Right lobe of liver (tissue), 4 donors: ENCODE data around the gene EIF2B2.

ENCODE experiments used
- CTCF ChIP-seq, 4 donors: fragments of 200-600 bp in 3 of 4; fragments of 450-650 bp in 1 of 4; IDR thresholded peaks; one replicate each; pipeline versions ENCODE4 v1.5.1 to v1.8.0; 2016 to 2022; ENCODE audit warnings: antibody characterized with exemption in 4 of 4, mild to moderate bottlenecking in 2 of 4
- POLR2A ChIP-seq: fragments of 450-650 bp; IDR thresholded peaks from one replicate; pipeline ENCODE4 v1.6.1; 2017; ENCODE audit warnings: antibody characterized with exemption, mild to moderate bottlenecking
- donor health status: DM: no; HTN: no; CAD: no.
- donor health status: DM: no; HTN: no; CAD: no.
- donor health status: DM: no; HTN: yes; CAD: no.

- TF ChIP-seq CTCF (IDR thresholded peaks at IDR 0.05) (no peak), POLR2A (no peak)
These were observed 50.9 kb downstream of the EIF2B2 start for GRCh38 chr14:75053396-75054291.
